ENCODE measurements around the gene MEF2C. TPM values are rescaled to one million over a fixed set of nuclear protein-coding genes. Genes with fewer than 3 reads are reported as not detected.
A peak's percentile ranks its signal among the peaks of the same experiment; 100 is the strongest.
"Not testable (repeated sequence)": the region's sequence is repeated elsewhere in the genome, so short reads cannot be mapped to it uniquely, and the experiment has no call there.

The MEF2C gene
- total and polyA plus RNA-seq, 2 donors (not counting 1 experiment from before 2014, with no cell fraction given) = 12.2 to 15.7 TPM

GRCh38 chr5:88799938-88800535 is 82.9 kb downstream of the MEF2C start:
- Histone ChIP-seq H3K36me3 (ENCODE audit: control insufficient read depth, insufficient read depth, low read length) (no peaks in the 10 kb centered on the region), H3K4me3 (replicated peaks in 1 of 4; ENCODE audit: control extremely low read depth in 1 of 4, insufficient read depth in 1 of 4, low read depth in 3 of 4, low read length in 4 of 4) (no peak overlapping the region), H2AFZ (ENCODE audit: low read length) (no peak overlapping the region), H3K4me2 (ENCODE audit: extremely low read depth, insufficient read depth, low read length) (no peak overlapping the region), H3K27ac (ENCODE audit: insufficient read depth, low read length) (no peak overlapping the region), H3K79me2 (ENCODE audit: control insufficient read depth, insufficient read depth, low read length) (no peaks in the 10 kb centered on the region), H3K9me3 (ENCODE audit: control insufficient read depth, insufficient read depth, low read depth, low read length) (no peaks in the 10 kb centered on the region), H4K20me1 (ENCODE audit: control insufficient read depth, extremely low read depth, insufficient read depth, low read length) (no peaks in the 10 kb centered on the region), H3K27me3 (ENCODE audit: control insufficient read depth, insufficient read depth, low read length) (no peaks in the 10 kb centered on the region), H3K9ac (ENCODE audit: insufficient read depth, low read length) (no peak overlapping the region), H3K4me1 (ENCODE audit: control insufficient read depth, extremely low read depth, insufficient read depth, low read length) (no peaks in the 10 kb centered on the region)
- TF ChIP-seq CTCF (conservative IDR thresholded peaks at IDR 0.05 in 1 of 2, IDR thresholded peaks at IDR 0.05 in 1 of 2; ENCODE audit: low read depth in 1 of 2, low read length in 2 of 2) (no peak), EZH2 (IDR thresholded peaks at IDR 0.05; ENCODE audit: low read length, missing control alignments) (no peak)
- DNase-seq (ENCODE audit: low read depth in 2 of 2) = peak in 1 of 2 donors; percentile 14

- H3K4me3 ChIP-seq (replicated peaks in 1 of 4; ENCODE audit: control extremely low read depth in 1 of 4, insufficient read depth in 1 of 4, low read depth in 3 of 4, low read length in 4 of 4); H3K4me1 ChIP-seq (ENCODE audit: control insufficient read depth, extremely low read depth, insufficient read depth, low read length); H2AFZ ChIP-seq (ENCODE audit: low read length); DNase-seq (ENCODE audit: low read depth in 2 of 2); H3K9me3 ChIP-seq (ENCODE audit: control insufficient read depth, insufficient read depth, low read depth, low read length); H3K36me3 ChIP-seq (ENCODE audit: control insufficient read depth, insufficient read depth, low read length); H3K9ac ChIP-seq (ENCODE audit: insufficient read depth, low read length); H4K20me1 ChIP-seq (ENCODE audit: control insufficient read depth, extremely low read depth, insufficient read depth, low read length); H3K4me2 ChIP-seq (ENCODE audit: extremely low read depth, insufficient read depth, low read length); H3K79me2 ChIP-seq (ENCODE audit: control insufficient read depth, insufficient read depth, low read length); H3K27ac ChIP-seq (ENCODE audit: insufficient read depth, low read length); H3K27me3 ChIP-seq (ENCODE audit: control insufficient read depth, insufficient read depth, low read length): not testable (repeated sequence)
Measured at GRCh38 chr5:88798933-88799332, 84.1 kb downstream of the MEF2C start.

- not testable (repeated sequence) for H3K4me2 ChIP-seq (ENCODE audit: extremely low read depth, insufficient read depth, low read length); DNase-seq (ENCODE audit: low read depth in 2 of 2); H3K9me3 ChIP-seq (ENCODE audit: control insufficient read depth, insufficient read depth, low read depth, low read length); H3K27ac ChIP-seq (ENCODE audit: insufficient read depth, low read length); H3K4me3 ChIP-seq (replicated peaks in 1 of 4; ENCODE audit: control extremely low read depth in 1 of 4, insufficient read depth in 1 of 4, low read depth in 3 of 4, low read length in 4 of 4); H3K27me3 ChIP-seq (ENCODE audit: control insufficient read depth, insufficient read depth, low read length); H3K36me3 ChIP-seq (ENCODE audit: control insufficient read depth, insufficient read depth, low read length); H4K20me1 ChIP-seq (ENCODE audit: control insufficient read depth, extremely low read depth, insufficient read depth, low read length); H2AFZ ChIP-seq (ENCODE audit: low read length); H3K4me1 ChIP-seq (ENCODE audit: control insufficient read depth, extremely low read depth, insufficient read depth, low read length); H3K79me2 ChIP-seq (ENCODE audit: control insufficient read depth, insufficient read depth, low read length); H3K9ac ChIP-seq (ENCODE audit: insufficient read depth, low read length)
Measured at GRCh38 chr5:88793797-88794196, 89.2 kb downstream of the MEF2C start.

- Histone ChIP-seq H4K20me1 (ENCODE audit: control insufficient read depth, extremely low read depth, insufficient read depth, low read length) (no peaks in the 10 kb centered on the region), H3K4me3 (replicated peaks in 1 of 4; ENCODE audit: control extremely low read depth in 1 of 4, insufficient read depth in 1 of 4, low read depth in 3 of 4, low read length in 4 of 4) (no peak overlapping the region), H2AFZ (ENCODE audit: low read length) (no peak overlapping the region), H3K9me3 (ENCODE audit: control insufficient read depth, insufficient read depth, low read depth, low read length) (no peaks in the 10 kb centered on the region), H3K9ac (ENCODE audit: insufficient read depth, low read length) (no peak overlapping the region), H3K27ac (ENCODE audit: insufficient read depth, low read length) (no peak overlapping the region), H3K36me3 (ENCODE audit: control insufficient read depth, insufficient read depth, low read length) (no peaks in the 10 kb centered on the region), H3K27me3 (ENCODE audit: control insufficient read depth, insufficient read depth, low read length) (no peaks in the 10 kb centered on the region), H3K79me2 (ENCODE audit: control insufficient read depth, insufficient read depth, low read length) (no peaks in the 10 kb centered on the region), H3K4me2 (ENCODE audit: extremely low read depth, insufficient read depth, low read length) (no peak overlapping the region), H3K4me1 (ENCODE audit: control insufficient read depth, extremely low read depth, insufficient read depth, low read length) (no peaks in the 10 kb centered on the region)
- TF ChIP-seq CTCF (conservative IDR thresholded peaks at IDR 0.05 in 1 of 2, IDR thresholded peaks at IDR 0.05 in 1 of 2; ENCODE audit: low read depth in 1 of 2, low read length in 2 of 2) (no peak), EZH2 (IDR thresholded peaks at IDR 0.05; ENCODE audit: low read length, missing control alignments) (no peak)
- DNase-seq (ENCODE audit: low read depth in 2 of 2) = peak; percentile 25 to 76
Measured at GRCh38 chr5:88792144-88792840, 90.7 kb downstream of the MEF2C start.
